Measurements from ENCODE around the gene SAP25. TPM values are rescaled to one million over a fixed set of nuclear protein-coding genes. Genes with fewer than 3 reads are reported as not detected.
"Not testable (repeated sequence)": the region's sequence is repeated elsewhere in the genome, so short reads cannot be mapped to it uniquely, and the experiment has no call there.

SAP25 gene
- total and polyA plus RNA-seq, 2 experiments from 2014 or later: 1.5 to 3.9 TPM

GRCh38 chr7:100568176-100568895 lies 5.4 kb downstream of the SAP25 start:
- Histone ChIP-seq H3K27me3 (no peaks in the 10 kb centered on the region), H3K27ac (no peak overlapping the region), H3K9me3 (ENCODE audit: low read depth) (no peaks in the 10 kb centered on the region), H3K36me3 (no peaks in the 10 kb centered on the region), H3K4me3 (no peak overlapping the region), H3K4me1 (ENCODE audit: low read depth) (peaks cover 12% of the 10 kb centered on the region)
- TF ChIP-seq CTCF (IDR thresholded peaks at IDR 0.05; ENCODE audit: low read depth, low read length): no peak
- no peak for DNase-seq (ENCODE audit: low read depth in 1 of 2, low spot score in 1 of 2)

GRCh38 chr7:100567751-100568175 lies 5.9 kb downstream of the SAP25 start:
- Histone ChIP-seq H3K4me3 (no peak overlapping the region), H3K9me3 (ENCODE audit: low read depth) (no peaks in the 10 kb centered on the region), H3K27ac (no peak overlapping the region), H3K36me3 (no peaks in the 10 kb centered on the region), H3K27me3 (no peaks in the 10 kb centered on the region), H3K4me1 (ENCODE audit: low read depth) (peaks cover 12% of the 10 kb centered on the region)
- no peak for DNase-seq (ENCODE audit: low read depth in 1 of 2, low spot score in 1 of 2)
- TF ChIP-seq CTCF (IDR thresholded peaks at IDR 0.05; ENCODE audit: low read depth, low read length): no peak

- no peak for TF ChIP-seq CTCF (IDR thresholded peaks at IDR 0.05; ENCODE audit: low read depth, low read length)
- Histone ChIP-seq H3K36me3 (no peaks in the 10 kb centered on the region), H3K27ac (peak overlapping the region; percentile 32), H3K27me3 (no peaks in the 10 kb centered on the region), H3K4me3 (no peak overlapping the region), H3K4me1 (ENCODE audit: low read depth) (peaks cover 12% of the 10 kb centered on the region), H3K9me3 (ENCODE audit: low read depth) (no peaks in the 10 kb centered on the region)
- DNase-seq (ENCODE audit: low read depth in 1 of 2, low spot score in 1 of 2): no peak
Measured at GRCh38 chr7:100567031-100567730, 6.5 kb downstream of the SAP25 start.

GRCh38 chr7:100566018-100566531 lies 7.6 kb downstream of the SAP25 start:
- no peaks in the 10 kb centered on the region for H3K9me3 ChIP-seq (ENCODE audit: low read depth)
- TF ChIP-seq CTCF (IDR thresholded peaks at IDR 0.05; ENCODE audit: low read depth, low read length): no peak
- no peak overlapping the region for H3K4me3 ChIP-seq
- peaks cover 7% of the 10 kb centered on the region for H3K4me1 ChIP-seq (ENCODE audit: low read depth)
- H3K27me3 ChIP-seq: no peaks in the 10 kb centered on the region
- no peak for DNase-seq (ENCODE audit: low read depth in 1 of 2, low spot score in 1 of 2)
- no peaks in the 10 kb centered on the region for H3K36me3 ChIP-seq
- no peak overlapping the region for H3K27ac ChIP-seq

GRCh38 chr7:100565133-100565571 lies 8.5 kb downstream of the SAP25 start:
- Histone ChIP-seq H3K4me1 (ENCODE audit: low read depth) (no peaks in the 10 kb centered on the region), H3K27ac (no peak overlapping the region), H3K36me3 (no peaks in the 10 kb centered on the region), H3K27me3 (no peaks in the 10 kb centered on the region), H3K9me3 (ENCODE audit: low read depth) (no peaks in the 10 kb centered on the region), H3K4me3 (no peak overlapping the region)
- no peak for DNase-seq (ENCODE audit: low read depth in 1 of 2, low spot score in 1 of 2)
- no peak for TF ChIP-seq CTCF (IDR thresholded peaks at IDR 0.05; ENCODE audit: low read depth, low read length)

- not testable (repeated sequence) for H3K4me1 ChIP-seq (ENCODE audit: low read depth); H3K4me3 ChIP-seq; DNase-seq (ENCODE audit: low read depth in 1 of 2, low spot score in 1 of 2); H3K27me3 ChIP-seq; H3K27ac ChIP-seq; H3K9me3 ChIP-seq (ENCODE audit: low read depth); H3K36me3 ChIP-seq
Measured at GRCh38 chr7:100564405-100564804, 9.3 kb downstream of the SAP25 start.
